ENCODE data around the gene SYNDIG1.
"Not testable (repeated sequence)": the region's sequence is repeated elsewhere in the genome, so short reads cannot be mapped to it uniquely, and the experiment has no call there.

SYNDIG1 gene

DNA sequence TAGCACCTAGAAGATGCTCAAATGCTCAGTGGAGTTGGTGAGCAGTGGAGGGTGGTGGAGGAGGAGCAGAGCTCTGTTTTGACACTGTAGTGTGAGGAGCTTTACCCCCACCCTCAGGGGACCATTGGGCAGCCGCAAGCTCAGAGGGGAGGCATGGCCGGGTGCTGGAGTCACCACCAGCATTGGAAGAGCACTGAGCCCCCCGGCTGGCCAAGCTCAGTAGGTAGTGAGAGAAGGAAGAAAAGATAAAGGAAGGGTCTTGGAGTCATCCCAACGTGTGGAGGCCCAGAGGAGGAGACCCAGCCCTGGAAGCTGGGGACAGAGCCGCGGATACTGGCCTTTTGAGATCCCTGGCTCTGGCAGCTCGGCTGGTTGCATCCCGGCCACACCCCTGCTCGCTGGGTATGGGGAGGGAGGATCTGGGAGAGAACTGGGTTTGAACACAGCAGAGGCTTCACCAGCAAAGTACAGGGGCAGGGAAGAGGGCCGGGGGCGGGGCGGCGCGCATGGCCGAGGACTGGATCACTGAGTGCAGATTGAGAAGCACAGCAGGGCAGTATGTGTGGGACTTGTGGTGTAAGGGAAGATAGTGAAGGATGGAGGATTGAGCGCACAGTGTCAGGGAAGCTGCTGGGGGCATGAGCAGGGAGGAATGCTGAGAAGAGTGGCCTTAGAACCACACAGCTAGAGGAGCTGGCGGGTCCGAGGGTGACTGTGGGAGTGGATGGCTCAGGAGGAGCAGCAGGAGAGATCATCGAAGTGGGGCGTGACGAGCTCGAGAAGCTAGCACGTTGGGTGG, 24.4 kb downstream of the SYNDIG1 start:
- no peak for DNase-seq

DNA sequence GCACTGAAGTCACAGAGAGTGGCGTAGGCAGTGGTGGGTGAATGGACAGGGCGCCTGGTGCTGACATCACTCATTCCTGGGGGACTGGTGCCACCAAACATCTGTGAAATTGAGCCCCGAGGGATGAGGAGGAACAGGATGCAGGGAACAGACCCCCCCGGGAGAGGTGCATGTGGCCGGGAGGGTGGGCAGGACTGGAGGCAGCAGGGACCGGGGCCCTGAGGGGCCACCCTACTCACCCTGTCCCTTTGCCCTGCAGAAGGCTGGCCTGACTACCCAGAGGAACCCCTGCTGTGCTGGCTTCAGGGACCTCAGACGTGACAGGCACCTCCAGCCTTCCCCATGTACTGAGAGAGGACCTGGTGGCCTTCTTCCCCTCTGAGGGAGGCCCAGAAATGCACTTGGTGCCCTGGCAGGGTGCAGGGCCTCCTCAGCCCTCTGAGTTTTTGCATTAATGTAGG, 25.1 kb downstream of the SYNDIG1 start:
- no peak for DNase-seq

DNA sequence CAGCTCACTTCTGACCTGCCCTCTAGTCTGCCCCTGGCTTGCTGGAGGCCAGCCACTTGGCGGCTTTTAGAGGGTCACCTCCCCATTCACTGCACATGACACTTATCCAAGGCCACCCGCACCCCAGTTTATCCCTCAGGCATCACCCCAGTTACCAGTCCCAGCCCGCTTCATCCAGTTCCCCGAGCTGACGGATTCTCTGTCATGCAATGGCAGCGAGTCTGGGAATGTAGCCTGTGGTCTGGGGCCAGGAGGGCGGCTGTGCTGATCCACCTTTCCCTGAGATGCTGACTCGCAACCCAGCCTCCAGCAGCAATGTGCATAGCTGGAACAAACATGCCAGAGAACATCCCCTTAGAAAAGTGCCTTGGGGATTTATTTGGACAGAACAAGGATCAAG, 25.8 kb downstream of the SYNDIG1 start:
- no peak for DNase-seq

DNA sequence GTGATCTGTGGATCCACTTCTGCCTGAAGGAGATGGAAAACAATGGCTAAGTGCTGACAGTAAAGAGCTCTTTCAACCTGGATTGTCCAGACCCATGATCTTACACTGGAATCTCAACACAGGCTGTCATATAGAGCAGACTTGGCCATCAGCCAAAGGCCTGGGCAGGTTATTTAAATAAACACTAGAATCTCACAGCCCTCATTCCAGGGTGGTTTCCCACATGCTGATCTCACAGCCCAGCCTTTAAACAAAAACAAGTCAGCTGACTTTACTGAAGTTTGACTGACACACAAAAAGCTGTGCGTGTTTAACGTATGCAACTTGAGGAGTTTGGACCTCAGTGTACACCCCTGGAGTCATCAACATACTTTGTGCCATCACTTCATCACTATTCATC, 28.4 kb downstream of the SYNDIG1 start:
- no peak for DNase-seq

DNA sequence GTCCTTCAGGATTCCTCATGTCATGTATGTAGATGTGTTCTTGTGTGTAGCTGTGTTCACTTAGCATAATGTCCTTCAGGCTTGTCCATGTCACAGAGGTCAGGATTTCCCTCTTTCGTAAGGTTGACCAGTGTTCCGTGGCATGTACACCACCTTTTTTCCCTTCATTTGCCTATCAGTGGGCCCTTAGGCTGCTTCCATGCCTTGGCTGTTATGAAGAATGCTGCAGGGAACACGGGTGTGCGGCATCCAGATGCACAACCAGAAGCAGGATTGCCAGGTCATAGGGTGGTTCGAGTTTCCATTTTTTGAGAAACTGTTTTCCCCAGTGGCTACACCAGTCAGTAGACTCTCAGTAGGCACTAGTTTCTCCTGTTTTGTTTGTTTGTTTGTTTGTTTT, 29.2 kb downstream of the SYNDIG1 start:
- DNase-seq, result no peak

DNA sequence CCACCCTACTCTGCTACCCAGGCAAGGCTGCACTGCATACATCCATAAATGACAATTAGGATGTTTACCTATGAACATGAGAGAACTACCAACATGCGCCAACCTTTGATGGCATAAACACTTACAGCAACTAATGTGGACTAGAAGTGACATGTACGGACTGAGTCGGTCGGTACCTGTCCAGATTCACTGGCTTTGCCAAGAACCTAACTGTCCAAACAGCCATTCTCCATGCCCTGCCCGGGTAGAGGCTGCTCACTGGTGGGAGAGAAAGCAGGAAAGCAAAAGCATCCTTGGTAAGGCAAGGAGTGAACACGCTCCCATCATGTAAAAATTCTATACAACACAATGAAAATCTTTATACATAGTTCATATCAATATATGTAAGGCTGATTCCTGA, 30.0 kb downstream of the SYNDIG1 start:
- no peak for DNase-seq

DNA sequence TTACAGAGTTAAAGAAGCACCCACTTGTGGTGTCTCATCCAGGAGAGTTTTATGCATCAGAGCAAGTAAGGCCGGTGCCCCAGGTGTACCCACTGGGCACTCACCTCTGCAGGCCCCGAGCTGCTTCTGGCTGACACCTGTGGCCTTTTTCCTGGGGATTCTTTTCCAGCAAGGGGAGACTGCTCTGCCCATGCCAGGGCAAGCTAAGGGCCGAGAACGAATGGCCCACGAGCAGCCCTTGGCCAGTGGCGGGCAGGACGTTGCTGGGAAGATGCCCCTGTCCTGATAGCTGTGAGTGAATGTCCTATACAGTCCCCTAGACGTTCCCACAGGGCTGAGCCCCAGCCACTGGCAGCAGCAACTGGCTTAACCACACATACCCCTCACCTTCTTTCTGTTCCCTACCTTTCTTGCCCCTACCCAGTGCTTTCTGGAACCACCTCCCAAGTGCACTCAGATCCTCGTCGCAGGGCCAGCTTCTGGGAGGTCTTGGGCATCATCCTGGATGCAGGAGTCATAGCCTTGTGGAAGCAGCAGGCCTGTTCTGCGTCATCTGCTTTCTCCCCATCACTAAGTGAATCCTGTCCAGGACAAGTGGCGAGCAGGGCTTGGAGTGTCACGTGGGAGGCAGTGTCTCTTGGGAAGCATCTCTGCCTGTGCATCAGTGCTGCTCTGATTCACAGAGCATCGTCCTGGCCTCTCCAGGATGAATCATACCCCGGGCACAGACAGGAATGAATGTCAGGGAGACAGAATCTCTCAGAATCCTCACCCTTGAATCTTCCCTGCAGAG, 32.5 kb downstream of the SYNDIG1 start:
- DNase-seq, result no peak

DNA sequence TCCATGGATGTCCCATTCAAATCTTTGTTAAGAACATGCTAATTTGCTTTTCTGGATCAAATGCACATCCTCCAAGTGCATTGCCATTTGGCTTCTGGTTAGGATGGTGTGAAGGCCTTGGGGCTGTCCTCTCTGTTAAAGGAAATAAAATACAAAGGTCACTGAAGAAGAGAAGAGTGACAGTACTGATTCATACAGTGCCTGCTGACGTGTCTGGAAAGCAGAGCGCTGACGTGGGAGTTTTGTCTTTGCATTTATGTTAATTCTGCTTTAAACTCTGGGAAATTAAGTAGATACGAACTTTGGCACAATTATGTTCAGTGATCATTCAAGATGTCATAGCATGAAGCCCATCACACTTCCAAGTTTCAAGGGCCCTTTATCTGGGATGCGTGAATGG, 33.2 kb downstream of the SYNDIG1 start:
- DNase-seq, result no peak

DNA sequence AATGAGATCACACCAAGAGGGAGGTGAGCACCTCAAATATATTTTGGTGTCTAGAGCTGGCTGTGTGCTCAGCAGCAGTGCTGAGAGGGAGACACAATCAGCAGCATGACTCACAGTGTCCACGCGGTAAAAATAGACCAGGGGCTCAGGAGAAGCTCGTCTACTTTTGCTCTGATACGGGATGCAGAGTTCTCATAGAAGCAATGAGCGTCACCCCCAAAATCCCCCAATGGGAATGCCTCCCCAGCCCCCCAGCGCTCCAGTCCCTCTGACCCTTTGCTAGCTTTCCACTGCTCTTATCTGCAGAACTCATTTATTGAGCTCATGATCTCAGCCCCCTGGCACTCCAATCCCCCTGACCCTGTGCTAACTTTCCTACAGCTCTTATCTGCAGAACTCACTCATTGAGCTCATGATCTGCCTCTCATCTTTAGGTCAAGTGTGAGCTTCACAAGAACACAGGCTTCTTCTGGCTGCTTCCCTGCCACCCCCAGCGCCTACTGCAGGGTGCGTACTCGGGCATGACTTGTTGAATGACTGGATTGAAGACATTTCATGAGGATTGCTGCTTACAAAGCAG, 34.0 kb downstream of the SYNDIG1 start:
- no peak for DNase-seq

DNA sequence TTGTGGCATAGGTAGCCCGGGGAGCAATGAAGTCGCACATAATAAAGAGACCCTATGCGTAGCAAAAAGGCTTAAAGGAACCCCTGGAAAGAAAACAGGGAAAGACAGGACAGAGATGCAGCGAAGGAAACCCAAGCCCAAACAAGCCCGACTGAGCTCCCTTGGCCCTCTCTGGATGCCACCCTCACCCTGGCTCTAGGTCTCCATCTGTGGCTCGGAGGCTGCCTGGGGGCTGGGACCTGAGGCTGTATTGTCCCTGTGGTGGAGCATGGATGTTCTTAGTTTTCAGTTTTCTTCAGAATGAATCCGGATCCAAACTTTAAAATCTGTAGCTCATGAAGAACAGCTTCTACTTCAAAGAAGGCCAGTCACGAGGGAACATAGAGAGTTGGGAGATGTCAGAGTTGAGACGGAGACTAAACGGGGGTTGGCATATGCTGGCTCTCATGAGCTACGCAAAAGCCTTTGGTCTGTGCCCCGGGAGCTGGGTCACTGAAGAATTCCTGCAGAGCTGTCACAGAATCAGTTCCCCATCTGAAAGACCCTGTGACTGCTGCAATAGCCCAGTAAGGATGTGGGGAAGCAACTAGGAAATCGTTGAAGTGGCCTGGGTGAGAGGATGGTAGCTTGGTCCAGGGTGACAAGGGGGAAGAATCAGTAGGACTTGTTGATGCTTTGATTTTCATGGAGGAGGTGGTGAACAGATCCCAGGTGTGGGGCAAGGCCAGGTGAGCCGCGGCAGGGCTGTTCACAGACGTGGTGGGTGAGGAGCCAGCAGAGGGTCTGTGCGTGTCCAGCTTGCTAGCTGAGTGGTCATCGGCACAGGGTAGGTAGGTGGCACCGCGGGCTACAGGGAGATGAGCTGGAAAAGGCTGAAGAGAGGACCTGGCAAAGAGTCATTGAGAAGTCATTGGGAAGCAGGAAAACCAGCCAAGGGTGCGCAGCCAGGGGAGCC, 35.2 kb downstream of the SYNDIG1 start:
- DNase-seq, result no peak

DNA sequence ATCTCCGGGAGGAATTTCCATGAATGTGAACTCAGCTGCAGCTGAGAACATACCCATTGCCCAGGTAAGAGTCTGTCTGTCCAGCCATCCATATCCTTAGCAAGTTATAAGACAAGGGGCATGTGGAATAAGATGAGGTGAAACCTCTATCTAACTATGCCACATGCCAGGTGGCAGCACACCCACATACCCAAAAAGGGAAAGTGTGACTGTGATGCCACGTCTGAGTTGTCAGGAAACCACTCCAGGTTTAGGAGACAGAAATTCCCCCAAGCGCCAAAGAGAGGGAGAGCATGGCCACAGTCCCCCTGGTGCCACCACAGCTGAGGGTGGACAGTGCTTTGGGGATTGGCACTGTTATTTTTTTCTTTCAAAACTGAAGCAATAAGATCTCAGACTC, 36.7 kb downstream of the SYNDIG1 start:
- DNase-seq, result no peak

DNA sequence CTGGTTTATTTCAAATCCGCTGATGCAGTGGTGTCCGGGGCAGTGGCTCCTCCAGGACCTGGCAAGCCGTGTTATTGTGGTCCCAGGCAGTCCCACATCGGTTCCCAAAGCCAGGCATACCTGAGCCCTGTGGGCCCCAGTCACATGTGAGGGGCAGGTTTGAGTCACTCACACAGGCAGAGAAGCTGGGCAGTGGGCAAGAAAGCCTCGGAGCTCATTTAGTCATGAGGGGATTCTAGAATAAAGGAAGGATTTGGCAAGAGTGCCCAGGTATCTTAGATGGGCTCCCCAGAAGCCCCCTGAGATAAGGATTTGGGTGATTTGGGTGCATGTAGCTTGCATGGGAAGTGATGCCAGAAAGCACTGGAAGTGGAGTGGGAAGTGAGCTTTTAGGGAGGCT, 37.3 kb downstream of the SYNDIG1 start:
- DNase-seq, result no peak

DNA sequence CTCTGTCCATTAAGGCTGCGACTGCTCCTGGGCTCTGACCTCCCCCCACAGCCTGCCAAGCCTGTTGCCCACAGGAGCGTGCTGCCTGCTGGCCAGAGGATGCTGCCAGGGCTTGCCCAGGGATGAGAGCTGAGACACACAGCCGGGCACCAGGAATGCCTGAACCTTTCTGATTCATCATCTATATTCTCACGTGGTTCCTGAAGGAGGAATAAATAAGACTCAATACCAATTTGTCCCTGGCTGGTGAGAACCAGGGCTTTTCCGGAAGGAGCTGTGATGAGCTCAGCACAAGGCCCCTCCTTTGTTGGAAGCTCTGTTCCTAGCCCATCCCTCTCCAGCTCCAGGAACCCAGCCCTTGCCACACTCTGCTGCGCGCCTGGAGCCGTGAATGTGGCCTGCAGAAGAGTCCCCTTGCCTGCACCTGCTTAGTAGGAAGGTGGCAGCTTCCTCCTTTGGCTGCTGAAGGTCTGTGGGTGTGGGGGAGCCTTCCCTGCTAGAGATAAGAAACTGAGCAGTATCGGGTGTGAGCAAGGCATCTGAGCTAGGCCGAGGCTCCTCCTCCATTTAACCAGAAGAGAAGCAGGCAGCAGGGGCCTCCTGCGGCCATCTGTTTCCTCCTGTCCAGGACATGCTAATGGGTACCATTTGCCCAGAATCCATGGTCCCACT, 37.9 kb downstream of the SYNDIG1 start:
- DNase-seq, result no peak

DNA sequence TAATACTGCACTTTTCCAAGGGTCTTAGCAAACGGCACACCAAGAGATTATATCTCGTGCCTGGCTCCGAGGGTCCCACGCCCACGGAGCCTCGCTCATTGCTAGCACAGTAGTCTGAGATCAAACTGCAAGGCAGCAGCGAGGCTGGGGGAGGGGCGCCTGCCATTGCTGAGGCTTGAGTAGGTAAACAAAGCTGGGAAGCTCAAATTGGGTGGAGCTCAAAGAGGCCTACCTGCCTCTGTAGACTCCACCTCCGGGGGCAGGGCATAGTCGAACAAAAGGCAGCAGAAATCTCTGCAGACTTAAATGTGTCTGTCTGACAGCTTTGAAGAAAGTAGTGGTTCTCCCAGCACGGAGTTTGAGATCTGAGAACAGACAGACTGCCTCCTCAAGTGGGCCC, 43.0 kb downstream of the SYNDIG1 start:
- not testable (repeated sequence) for DNase-seq

DNA sequence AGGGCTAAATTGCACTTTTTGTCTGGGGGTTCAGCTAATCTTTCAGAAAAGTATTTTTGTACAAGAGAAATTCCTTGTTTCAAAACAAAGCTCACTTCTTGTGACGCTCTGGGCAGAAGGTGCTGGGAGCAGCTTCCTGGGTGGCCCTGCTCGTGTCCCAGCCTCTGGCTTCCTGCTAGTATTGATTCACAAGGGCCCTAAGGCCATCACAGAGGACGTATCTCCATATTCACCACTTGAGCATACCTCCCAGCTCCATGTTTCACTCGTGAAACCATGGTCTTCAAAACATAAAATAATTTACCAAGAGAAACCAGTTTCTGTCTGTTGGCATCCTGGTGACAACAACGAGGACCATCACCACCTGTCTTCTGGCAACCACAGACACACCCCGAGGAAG, 49.1 kb downstream of the SYNDIG1 start:
- DNase-seq, result no peak

DNA sequence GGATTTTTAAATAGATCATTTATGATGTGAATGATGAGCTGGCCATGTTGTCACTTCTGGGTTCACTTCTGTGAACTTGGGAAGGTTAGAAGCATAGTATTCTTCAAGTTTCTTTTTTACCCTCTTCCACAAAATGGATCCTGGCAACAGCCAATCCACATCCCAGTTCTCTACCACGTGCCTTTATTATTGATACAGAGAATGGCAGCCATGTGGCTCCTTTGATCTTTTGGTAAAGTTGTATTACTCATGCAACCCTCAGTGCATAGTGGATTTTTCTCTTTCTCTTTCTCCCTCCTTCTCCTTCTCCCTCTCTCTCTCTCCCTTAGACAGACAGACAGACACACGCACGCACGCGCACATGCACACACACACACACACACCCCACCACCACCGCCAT, 50.0 kb downstream of the SYNDIG1 start:
- DNase-seq, result no peak

DNA sequence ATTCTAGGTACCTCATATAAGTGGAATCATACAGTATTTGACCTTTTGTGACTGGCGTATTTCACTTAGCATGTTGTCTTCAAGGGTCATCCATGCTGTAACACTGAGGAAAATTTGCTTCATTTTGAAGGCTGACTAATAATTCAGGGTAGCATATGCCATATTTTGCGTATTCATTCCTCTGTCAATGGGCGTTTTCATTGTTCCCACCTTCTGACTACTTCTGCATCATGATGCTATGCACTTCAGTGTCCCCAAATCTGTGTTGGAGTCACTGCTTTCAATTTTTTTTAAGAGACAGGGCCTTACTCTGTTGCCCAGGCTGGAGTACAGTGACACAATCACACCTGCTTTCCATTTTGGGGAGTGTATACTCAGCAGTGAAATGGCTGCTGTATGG, 51.6 kb downstream of the SYNDIG1 start:
- DNase-seq, result no peak

DNA sequence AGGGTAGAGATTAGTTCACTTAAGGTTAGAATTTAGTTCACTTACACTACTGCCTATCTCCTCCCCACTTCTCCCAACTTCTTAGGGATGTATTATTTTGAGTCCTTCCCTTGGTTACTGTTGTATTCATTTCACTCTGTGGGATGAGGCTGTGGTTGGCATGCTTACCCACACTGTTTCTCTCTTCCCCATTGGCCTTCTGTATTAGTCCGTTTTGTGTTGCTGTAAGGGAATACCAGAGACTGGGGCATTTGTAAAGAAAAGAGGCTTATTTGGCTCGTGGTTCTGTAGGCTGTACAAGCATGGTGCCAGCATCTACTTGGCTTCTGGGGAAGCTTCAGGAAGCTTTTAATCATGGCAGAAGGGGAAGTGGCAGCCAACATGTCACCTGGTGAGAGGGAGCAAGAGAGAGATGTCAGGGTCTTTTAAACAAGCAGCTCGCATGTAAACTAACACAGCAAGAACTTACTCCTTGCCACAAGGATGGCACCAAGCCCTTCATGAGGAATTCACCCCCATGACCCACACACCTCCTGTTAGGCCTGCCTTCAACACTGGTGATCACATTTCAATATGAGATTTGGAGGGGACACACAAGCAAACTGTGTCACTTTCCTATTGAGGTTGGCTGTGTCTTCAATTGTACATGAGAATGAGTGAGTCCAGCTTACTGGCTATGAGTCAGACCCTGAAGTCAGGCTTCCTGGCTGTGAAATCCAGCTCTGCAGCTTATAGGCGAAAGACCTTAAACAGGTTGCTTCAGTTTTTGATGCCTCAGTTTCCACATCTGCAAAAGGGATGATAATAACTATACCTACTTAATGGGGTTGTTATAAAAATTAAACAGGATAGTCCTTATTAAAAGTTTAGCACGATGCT, 53.3 kb downstream of the SYNDIG1 start:
- DNase-seq, result no peak

DNA sequence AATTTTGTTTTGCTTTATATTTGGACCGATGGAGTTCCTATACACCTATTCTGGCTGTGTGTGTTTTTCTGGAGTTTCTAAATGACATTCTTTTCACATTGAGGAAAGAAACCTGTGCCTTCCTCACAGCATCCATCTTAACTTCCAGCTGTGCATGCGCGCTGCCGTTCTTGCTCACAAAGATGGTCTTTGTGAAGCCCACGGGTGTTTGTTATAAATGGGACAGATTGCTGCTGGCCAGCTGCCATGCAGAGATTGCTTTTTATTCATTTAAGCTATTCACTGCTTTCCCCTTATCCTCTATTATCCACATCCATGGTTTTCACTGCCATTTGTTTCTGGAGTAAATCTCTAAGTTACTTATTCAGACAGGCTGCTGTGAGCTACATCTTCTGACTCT, 54.2 kb downstream of the SYNDIG1 start:
- DNase-seq, result no peak

DNA sequence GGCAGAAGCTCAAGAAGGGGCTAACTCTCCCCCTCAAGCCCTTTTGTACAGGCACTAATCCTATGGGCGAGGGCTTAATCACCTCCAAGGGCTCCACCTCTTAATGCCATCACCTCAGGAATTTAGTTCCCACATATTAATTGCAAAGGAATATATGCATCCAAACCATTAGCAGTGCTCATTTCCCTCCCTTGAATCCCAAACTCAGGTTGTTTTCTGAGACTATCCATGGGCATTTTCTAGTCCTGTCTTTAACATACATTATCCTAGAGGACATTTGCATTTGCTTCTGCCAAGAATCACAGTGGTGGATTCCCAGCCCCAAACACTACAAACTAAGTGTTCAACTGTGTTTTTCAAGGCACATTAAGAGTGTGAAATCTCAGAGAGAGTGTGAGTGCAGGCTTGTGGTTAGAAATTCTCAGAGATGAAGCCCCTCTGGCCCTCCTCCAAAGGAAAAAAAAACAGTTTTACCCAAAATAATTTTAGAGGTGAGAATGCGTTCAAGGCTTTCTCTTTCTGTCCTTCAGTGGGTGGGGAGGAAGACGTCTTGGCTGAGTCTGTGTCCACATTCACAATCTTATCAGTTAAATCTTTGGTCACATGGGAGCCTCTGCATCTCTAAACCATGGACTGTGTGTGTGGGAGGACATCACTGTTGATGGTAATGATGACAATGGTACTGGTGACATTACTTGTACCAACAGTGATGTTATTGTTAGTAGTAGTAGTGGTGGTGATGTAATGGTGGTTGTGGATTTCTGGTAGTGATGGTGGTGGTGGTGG, 59.3 kb downstream of the SYNDIG1 start:
- DNase-seq, result no peak

All from activated naive CD4-positive, alpha-beta T cell treated with anti-CD3 and anti-CD28 coated beads, Interleukin-2, amount 50 U/mL, for 16 hours (primary cell).